Chondrocyte (in vitro differentiated cells): ENCODE results near the gene ALDH18A1. TPM values are rescaled to one million over a fixed set of nuclear protein-coding genes. Genes with fewer than 3 reads are reported as not detected.

Source experiments
- DNase-seq: peaks from one replicate; pipeline ENCODE4 v3.0.0; 2021; ENCODE audit warnings: mixed read lengths, low spot score
- H3K27ac Mint-ChIP-seq: one replicate; pipeline ENCODE4 v1.8.0; 2021; ENCODE audit warnings: mild to moderate bottlenecking, moderate library complexity, mixed read lengths; ENCODE audit not compliant: unreplicated experiment
- H3K27me3 Mint-ChIP-seq: 2 replicates; pipeline ENCODE4 v1.8.0; 2021; ENCODE audit warnings: low read depth, mixed read lengths
- H3K36me3 Mint-ChIP-seq: 2 replicates; pipeline ENCODE4 v1.8.0; 2021; ENCODE audit warnings: low read depth, mixed read lengths
- H3K4me1 Mint-ChIP-seq: 2 replicates; pipeline ENCODE4 v1.8.0; 2021; ENCODE audit warnings: low read depth, mild to moderate bottlenecking, mixed read lengths
- H3K4me3 Mint-ChIP-seq: one replicate; pipeline ENCODE4 v1.8.0; 2021; ENCODE audit warnings: mild to moderate bottlenecking, moderate library complexity, mixed read lengths; ENCODE audit not compliant: unreplicated experiment
- H3K9me3 Mint-ChIP-seq: 2 replicates; pipeline ENCODE4 v1.8.0; 2021; ENCODE audit warnings: low read depth, mixed read lengths
- CTCF ChIP-seq: fragments of 200-600 bp; sonication (generic); IDR thresholded peaks from 2 replicates; pipeline ENCODE4 v1.5.0; 2021; ENCODE audit warnings: antibody characterized with exemption, mild to moderate bottlenecking, moderate library complexity
- total RNA-seq: library from RNA; stranded (reverse); gene quantifications from 3 replicates; pipeline ENCODE4 v1.2.1, GENCODE V29; 2021

ALDH18A1 gene
- total RNA-seq, 1 donor from 2014 or later, result 132 TPM

GRCh38 chr10:95650232-95650631 lies 6.3 kb downstream of the ALDH18A1 start:
- DNase-seq, result no peak
- no peak for TF ChIP-seq CTCF
- peaks cover 45% of the 10 kb centered on the region for H3K36me3 Mint-ChIP-seq
- H3K4me3 Mint-ChIP-seq, result no peak overlapping the region
- H3K27me3 Mint-ChIP-seq, result no peaks in the 10 kb centered on the region
- no peak overlapping the region for H3K27ac Mint-ChIP-seq
- peaks cover 6% of the 10 kb centered on the region for H3K9me3 Mint-ChIP-seq
- H3K4me1 Mint-ChIP-seq, result peaks cover 20% of the 10 kb centered on the region

- Mint-ChIP-seq H3K36me3 (peaks cover 46% of the 10 kb centered on the region), H3K9me3 (peaks cover 6% of the 10 kb centered on the region), H3K4me3 (no peak overlapping the region), H3K27ac (no peak overlapping the region), H3K4me1 (peaks cover 3% of the 10 kb centered on the region), H3K27me3 (no peaks in the 10 kb centered on the region)
- DNase-seq, result no peak
- no peak for TF ChIP-seq CTCF
Measured at GRCh38 chr10:95648138-95648537, 8.4 kb downstream of the ALDH18A1 start.

- Mint-ChIP-seq H3K36me3 (peaks cover 39% of the 10 kb centered on the region), H3K4me3 (no peak overlapping the region), H3K27me3 (no peaks in the 10 kb centered on the region), H3K27ac (peak overlapping the region; percentile 36), H3K9me3 (peaks cover under 1% of the 10 kb centered on the region), H3K4me1 (peaks cover 3% of the 10 kb centered on the region)
- no peak for TF ChIP-seq CTCF
- no peak for DNase-seq
Measured at GRCh38 chr10:95646160-95646559, 10.4 kb downstream of the ALDH18A1 start.

GRCh38 chr10:95644901-95645300 lies 11.6 kb downstream of the ALDH18A1 start:
- no peak for TF ChIP-seq CTCF
- H3K4me1 Mint-ChIP-seq, result no peaks in the 10 kb centered on the region
- no peaks in the 10 kb centered on the region for H3K9me3 Mint-ChIP-seq
- H3K27ac Mint-ChIP-seq, result peak overlapping the region; percentile 33
- H3K27me3 Mint-ChIP-seq, result no peaks in the 10 kb centered on the region
- H3K36me3 Mint-ChIP-seq, result peaks cover 40% of the 10 kb centered on the region
- DNase-seq, result no peak
- H3K4me3 Mint-ChIP-seq, result no peak overlapping the region

- Mint-ChIP-seq H3K4me1 (no peaks in the 10 kb centered on the region), H3K9me3 (no peaks in the 10 kb centered on the region), H3K4me3 (no peak overlapping the region), H3K27ac (no peak overlapping the region), H3K36me3 (peaks cover 39% of the 10 kb centered on the region), H3K27me3 (no peaks in the 10 kb centered on the region)
- DNase-seq, result no peak
- no peak for TF ChIP-seq CTCF
Measured at GRCh38 chr10:95640891-95641315, 15.6 kb downstream of the ALDH18A1 start.
